Placental pericyte (primary cell): ENCODE results near the gene PML. TPM values are rescaled to one million over a fixed set of nuclear protein-coding genes. Genes with fewer than 3 reads are reported as not detected.

ENCODE experiments used
- small RNA-seq: library from RNA; depleted of rRNA; stranded (forward); fragments of <200 nt; gene quantifications from one replicate; pipeline ENCODE3, GENCODE V24; 2012; ENCODE audit warnings: low replicate concordance
- total RNA-seq: library from RNA; depleted of rRNA; stranded (reverse); fragments of >200 nt; gene quantifications from 2 replicates; pipeline ENCODE4 v1.2.3, GENCODE V29; 2012

Gene PML, protein sequence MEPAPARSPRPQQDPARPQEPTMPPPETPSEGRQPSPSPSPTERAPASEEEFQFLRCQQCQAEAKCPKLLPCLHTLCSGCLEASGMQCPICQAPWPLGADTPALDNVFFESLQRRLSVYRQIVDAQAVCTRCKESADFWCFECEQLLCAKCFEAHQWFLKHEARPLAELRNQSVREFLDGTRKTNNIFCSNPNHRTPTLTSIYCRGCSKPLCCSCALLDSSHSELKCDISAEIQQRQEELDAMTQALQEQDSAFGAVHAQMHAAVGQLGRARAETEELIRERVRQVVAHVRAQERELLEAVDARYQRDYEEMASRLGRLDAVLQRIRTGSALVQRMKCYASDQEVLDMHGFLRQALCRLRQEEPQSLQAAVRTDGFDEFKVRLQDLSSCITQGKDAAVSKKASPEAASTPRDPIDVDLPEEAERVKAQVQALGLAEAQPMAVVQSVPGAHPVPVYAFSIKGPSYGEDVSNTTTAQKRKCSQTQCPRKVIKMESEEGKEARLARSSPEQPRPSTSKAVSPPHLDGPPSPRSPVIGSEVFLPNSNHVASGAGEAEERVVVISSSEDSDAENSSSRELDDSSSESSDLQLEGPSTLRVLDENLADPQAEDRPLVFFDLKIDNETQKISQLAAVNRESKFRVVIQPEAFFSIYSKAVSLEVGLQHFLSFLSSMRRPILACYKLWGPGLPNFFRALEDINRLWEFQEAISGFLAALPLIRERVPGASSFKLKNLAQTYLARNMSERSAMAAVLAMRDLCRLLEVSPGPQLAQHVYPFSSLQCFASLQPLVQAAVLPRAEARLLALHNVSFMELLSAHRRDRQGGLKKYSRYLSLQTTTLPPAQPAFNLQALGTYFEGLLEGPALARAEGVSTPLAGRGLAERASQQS
- 54.7 and 77.3 TPM in 2 replicates for total RNA-seq

DNA sequence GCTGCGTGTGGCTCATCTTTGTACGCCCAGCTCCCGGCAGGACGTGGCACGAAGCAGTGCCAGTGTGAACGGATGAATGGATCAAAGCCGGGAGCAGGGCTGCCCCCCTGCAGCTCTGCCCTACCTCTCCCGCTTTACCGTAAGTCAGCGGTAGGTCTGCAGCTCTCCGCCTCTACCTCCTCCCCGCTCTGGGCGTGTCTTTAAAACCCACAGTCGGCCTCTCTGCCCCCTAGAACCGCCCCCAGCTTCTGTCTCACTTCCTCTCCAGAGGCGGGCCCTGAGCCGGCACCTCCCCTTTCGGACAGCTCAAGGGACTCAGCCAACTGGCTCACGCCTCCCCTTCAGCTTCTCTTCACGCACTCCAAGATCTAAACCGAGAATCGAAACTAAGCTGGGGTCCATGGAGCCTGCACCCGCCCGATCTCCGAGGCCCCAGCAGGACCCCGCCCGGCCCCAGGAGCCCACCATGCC lies at the start of gene PML:
Gene PML (plus strand): TSS at position 304 of the 471 bp plus-strand sequence. CDS start 97 bp downstream, at position 401.

DNA sequence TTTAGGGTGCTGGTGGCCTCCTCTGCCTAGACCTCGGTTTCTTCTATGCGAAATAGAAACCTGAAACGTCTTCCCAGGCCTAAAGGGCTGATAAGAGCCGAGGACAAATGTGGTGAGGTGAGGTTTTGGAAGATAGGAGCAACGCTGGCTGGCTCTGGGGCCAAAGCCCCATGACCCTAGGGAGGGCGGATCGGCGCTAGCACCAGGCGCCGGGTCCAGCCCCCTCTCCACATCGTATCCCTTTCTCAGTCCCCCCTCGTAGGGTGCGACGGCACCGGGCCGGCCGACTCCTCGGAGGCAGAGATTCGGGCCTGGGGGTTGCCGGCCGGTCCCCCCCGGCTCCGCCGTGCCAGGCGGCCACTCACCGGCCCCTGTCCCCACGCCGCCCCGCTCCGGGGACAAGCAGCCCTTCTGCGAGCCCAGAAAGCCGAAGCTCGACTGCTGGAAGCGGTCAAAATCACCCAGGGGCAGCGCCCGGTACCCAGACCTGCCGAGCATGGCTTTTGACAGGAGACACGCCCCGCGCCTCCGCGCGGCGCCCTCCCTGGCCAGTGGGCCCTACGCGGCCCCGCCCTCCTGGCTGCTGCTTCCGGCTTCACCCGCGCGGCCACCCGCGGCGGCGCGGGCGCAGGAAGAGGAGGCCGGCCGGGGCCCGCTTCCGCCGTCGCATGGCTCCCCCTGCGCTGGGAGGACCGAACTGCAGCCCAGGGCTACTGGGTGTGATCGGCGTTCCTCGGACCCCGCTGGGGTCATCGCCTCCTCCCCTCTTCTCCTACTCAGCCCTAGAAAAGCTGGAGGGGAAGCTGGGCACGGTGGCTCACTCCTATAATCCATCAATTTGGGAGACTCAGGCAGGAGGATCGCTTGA lies 2.6 kb upstream of the PML start, which contains the start of gene STOML1:
Gene STOML1 (minus strand): TSS at position 570 of the 868 bp plus-strand sequence. CDS start 72 bp downstream, at position 498.

DNA sequence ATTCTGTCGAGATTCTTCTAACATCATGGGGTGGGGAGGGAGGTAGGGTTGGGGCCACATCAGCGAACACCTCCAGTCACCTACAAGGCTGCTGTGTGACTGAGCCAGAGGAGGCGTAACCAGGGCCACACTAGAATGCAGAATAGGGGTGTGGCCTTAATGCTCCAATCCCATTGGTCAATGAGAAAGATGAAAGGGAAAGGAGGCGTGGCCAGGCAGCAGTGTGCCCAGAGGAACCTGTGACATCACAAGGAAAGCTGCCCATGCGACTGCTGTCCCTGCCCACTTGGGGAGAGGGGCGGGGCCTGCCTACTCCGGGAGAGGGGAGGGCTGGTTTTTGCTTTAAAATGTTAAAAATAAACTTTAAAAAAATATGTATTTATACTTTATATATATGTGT lies 87.9 kb downstream of the PML start, which contains the start of gene GOLGA6A:
Gene GOLGA6A (minus strand): TSS at position 101 of the 400 bp plus-strand sequence. CDS start 41 bp downstream, at position 60.

Small RNAs within 50 kb of the gene (small RNA-seq; reads per million reads assigned to genes)
- gene RN7SL429P = not detected

Other genes starting within 250 kb of the PML start
- gene INSYN1, start 241.4 kb upstream of the PML start, total RNA-seq = 0.43 and 0.66 TPM in 2 replicates
- not detected in 2 replicates for gene TBC1D21, start 121.2 kb upstream of the PML start, total RNA-seq
- gene LOXL1, start 68.3 kb upstream of the PML start, total RNA-seq = 42.2 and 100 TPM in 2 replicates
- 16.6 and 26.9 TPM in 2 replicates for gene STOML1, start 2.4 kb upstream of the PML start, total RNA-seq
- not detected in 2 replicates for gene GOLGA6A, start 87.8 kb downstream of the PML start, total RNA-seq
- gene ISLR2, start 135.9 kb downstream of the PML start, total RNA-seq = under 0.01 and 0.72 TPM in 2 replicates
- 25.8 and 26.6 TPM in 2 replicates for gene ISLR, start 179.0 kb downstream of the PML start, total RNA-seq
- 33.3 and 99.9 TPM in 2 replicates for gene STRA6, start 208.1 kb downstream of the PML start, total RNA-seq
- 0.88 and 4.0 TPM in 2 replicates for gene CCDC33, start 241.6 kb downstream of the PML start, total RNA-seq